ENCODE results near the gene CELA2B.
"Not testable (repeated sequence)": the region's sequence is repeated elsewhere in the genome, so short reads cannot be mapped to it uniquely, and the experiment has no call there.

DNA sequence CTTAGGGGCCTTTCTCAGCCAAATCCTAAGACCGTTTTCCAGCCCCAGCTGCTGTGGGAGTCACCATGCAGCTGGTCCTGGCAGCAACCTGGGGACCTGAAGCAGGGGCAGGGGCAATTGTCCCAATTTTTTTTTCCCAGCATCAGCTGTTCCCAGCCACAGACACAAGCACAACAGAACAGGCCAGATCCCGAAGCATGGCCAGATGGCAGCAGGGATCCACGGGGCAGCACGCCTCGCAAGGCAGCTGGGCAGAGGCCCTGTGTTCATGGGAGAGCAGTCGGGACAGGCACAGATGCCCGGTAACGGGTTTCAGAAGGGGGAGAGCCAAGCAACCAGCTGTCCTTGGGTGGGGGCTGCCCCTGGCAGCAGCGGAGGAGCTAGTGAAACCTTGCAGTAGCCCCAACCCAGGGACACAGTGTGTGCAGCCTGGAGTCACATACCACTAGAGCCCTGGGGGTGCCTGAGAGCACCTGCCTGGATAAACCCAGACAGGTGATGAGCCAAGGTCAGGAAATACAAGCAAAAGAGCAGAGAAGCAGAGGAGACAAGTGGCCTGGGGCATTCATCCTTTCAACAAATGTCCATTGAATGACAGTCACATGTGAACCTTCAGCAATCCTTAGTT lies 6.0 kb upstream of the CELA2B start:
- TF ChIP-seq, protein P1, sequence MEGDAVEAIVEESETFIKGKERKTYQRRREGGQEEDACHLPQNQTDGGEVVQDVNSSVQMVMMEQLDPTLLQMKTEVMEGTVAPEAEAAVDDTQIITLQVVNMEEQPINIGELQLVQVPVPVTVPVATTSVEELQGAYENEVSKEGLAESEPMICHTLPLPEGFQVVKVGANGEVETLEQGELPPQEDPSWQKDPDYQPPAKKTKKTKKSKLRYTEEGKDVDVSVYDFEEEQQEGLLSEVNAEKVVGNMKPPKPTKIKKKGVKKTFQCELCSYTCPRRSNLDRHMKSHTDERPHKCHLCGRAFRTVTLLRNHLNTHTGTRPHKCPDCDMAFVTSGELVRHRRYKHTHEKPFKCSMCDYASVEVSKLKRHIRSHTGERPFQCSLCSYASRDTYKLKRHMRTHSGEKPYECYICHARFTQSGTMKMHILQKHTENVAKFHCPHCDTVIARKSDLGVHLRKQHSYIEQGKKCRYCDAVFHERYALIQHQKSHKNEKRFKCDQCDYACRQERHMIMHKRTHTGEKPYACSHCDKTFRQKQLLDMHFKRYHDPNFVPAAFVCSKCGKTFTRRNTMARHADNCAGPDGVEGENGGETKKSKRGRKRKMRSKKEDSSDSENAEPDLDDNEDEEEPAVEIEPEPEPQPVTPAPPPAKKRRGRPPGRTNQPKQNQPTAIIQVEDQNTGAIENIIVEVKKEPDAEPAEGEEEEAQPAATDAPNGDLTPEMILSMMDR (IDR thresholded peaks at IDR 0.05; ENCODE audit: control extremely low read depth in 1 of 3, insufficient read depth in 1 of 3, low read depth in 1 of 3, low read length in 3 of 3): not testable (repeated sequence)
- not testable (repeated sequence) for TF ChIP-seq EZH2 (IDR thresholded peaks at IDR 0.05; ENCODE audit: low read depth, low read length, severe bottlenecking); KDM1A (IDR thresholded peaks at IDR 0.05; ENCODE audit: borderline replicate concordance, low read length); PHF8 (conservative IDR thresholded peaks at IDR 0.05; ENCODE audit: low read depth, low read length); RFX5 (IDR thresholded peaks at IDR 0.05; ENCODE audit: borderline replicate concordance, low read depth, low read length); TAF1 (IDR thresholded peaks at IDR 0.05; ENCODE audit: low read depth, low read length); POLR2A (IDR thresholded peaks at IDR 0.05; ENCODE audit: control extremely low read depth in 1 of 2, low read depth in 2 of 2, low read length in 2 of 2); CEBPB (IDR thresholded peaks at IDR 0.05; ENCODE audit: low read depth, low read length); POLR2AphosphoS5 (IDR thresholded peaks at IDR 0.05; ENCODE audit: low read depth, low read length)
- TF ChIP-seq, protein P2, sequence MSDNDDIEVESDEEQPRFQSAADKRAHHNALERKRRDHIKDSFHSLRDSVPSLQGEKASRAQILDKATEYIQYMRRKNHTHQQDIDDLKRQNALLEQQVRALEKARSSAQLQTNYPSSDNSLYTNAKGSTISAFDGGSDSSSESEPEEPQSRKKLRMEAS (IDR thresholded peaks at IDR 0.05): not testable (repeated sequence)
- TF ChIP-seq, protein P3, sequence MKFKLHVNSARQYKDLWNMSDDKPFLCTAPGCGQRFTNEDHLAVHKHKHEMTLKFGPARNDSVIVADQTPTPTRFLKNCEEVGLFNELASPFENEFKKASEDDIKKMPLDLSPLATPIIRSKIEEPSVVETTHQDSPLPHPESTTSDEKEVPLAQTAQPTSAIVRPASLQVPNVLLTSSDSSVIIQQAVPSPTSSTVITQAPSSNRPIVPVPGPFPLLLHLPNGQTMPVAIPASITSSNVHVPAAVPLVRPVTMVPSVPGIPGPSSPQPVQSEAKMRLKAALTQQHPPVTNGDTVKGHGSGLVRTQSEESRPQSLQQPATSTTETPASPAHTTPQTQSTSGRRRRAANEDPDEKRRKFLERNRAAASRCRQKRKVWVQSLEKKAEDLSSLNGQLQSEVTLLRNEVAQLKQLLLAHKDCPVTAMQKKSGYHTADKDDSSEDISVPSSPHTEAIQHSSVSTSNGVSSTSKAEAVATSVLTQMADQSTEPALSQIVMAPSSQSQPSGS (IDR thresholded peaks at IDR 0.05; ENCODE audit: low read length): not testable (repeated sequence)

Data from H1 (cell line).